PC-9 (cell line): Measurements from ENCODE around the gene SORCS2. TPM values are rescaled to one million over a fixed set of nuclear protein-coding genes. Genes with fewer than 3 reads are reported as not detected.

Source experiments
- BruUV-seq: library from RNA; stranded (reverse); fragments of 400-500 nt; replicated peaks from 2 replicates; lab custom pipeline; 2021; lab: Mats Ljungman, UMichigan
- CTCF ChIA-PET: fragments of 300-600 bp; sonication (Branson Sonifier 250); formaldehyde crosslinking; loops from one replicate; lab custom pipeline; 2022; ENCODE audit warnings: antibody characterized with exemption; lab: Charles Lee
- POLR2A ChIA-PET: fragments of 300-600 bp; sonication (Branson Sonifier 250); formaldehyde crosslinking; loops from one replicate; lab custom pipeline; 2022; ENCODE audit warnings: antibody characterized with exemption; ENCODE audit not compliant: unreplicated experiment; lab: Charles Lee
- DNase-seq, 2 experiments: peaks; one replicate each; pipeline versions ENCODE4 v3.0.0 to v3.0.0-alpha.2; 2015 to 2022; ENCODE audit warnings: mixed read lengths in 1 of 2
- H2AFZ ChIP-seq: fragments of 200-600 bp; sonication (generic); 2 replicates; pipeline ENCODE4 v1.8.1; 2017; ENCODE audit warnings: antibody characterized with exemption
- H3F3A ChIP-seq: fragments of 200-600 bp; sonication (generic); 2 replicates; pipeline ENCODE4 v1.8.1; 2017; ENCODE audit warnings: antibody characterized with exemption, mild to moderate bottlenecking, low read depth; ENCODE audit not compliant: insufficient read depth
- H3K27ac ChIP-seq: fragments of 200-600 bp; sonication (generic); 2 replicates; pipeline ENCODE4 v1.6.1; 2016; ENCODE audit warnings: mixed run types
- H3K27me3 ChIP-seq: fragments of 200-600 bp; sonication (generic); 2 replicates; pipeline ENCODE4 v1.6.1; 2016; ENCODE audit warnings: low read depth, mixed run types; ENCODE audit not compliant: insufficient read depth
- H3K36me3 ChIP-seq: fragments of 200-600 bp; sonication (generic); 2 replicates; pipeline ENCODE4 v1.6.1; 2016; ENCODE audit warnings: low read depth, mixed run types
- H3K4me1 ChIP-seq: fragments of 200-600 bp; sonication (generic); replicated peaks from 2 replicates; pipeline ENCODE4 v1.6.1; 2016; ENCODE audit warnings: mixed run types; ENCODE audit not compliant: insufficient read depth
- H3K4me2 ChIP-seq: fragments of 200-600 bp; sonication (generic); 2 replicates; pipeline ENCODE4 v1.6.1; 2017; ENCODE audit warnings: mixed run types
- H3K4me3 ChIP-seq: fragments of 200-600 bp; sonication (generic); 2 replicates; pipeline ENCODE4 v1.6.1; 2016; ENCODE audit warnings: mixed run types
- H3K79me2 ChIP-seq: fragments of 200-600 bp; sonication (generic); 2 replicates; pipeline ENCODE4 v1.6.1; 2017; ENCODE audit warnings: low read depth, mixed run types
- H3K9me2 ChIP-seq: fragments of 200-600 bp; sonication (generic); 2 replicates; pipeline ENCODE4 v1.8.1; 2017; ENCODE audit warnings: mild to moderate bottlenecking; ENCODE audit not compliant: insufficient read depth
- H3K9me3 ChIP-seq: fragments of 200-600 bp; sonication (generic); 2 replicates; pipeline ENCODE4 v1.8.1; 2016; ENCODE audit warnings: low read depth; ENCODE audit not compliant: insufficient read depth
- H4K20me1 ChIP-seq: fragments of 200-600 bp; sonication (generic); 2 replicates; pipeline ENCODE4 v1.8.1; 2017; ENCODE audit not compliant: insufficient read depth
- EZH2 ChIP-seq: fragments of 200-600 bp; sonication (generic); IDR thresholded peaks from 2 replicates; pipeline ENCODE4 v1.8.0; 2017; ENCODE audit warnings: antibody characterized with exemption, low read depth
- intact Hi-C: fragments of 100-400 bp; cut with micrococcal nuclease; formaldehyde crosslinking; loops from one replicate; pipeline ENCODE4 v1.10.0; 2022; ENCODE audit not compliant: unreplicated experiment
- total RNA-seq: library from RNA; stranded (reverse); gene quantifications from 2 replicates; pipeline ENCODE4 v1.2.3, GENCODE V29; 2021
- TF ChIP-seq, protein P1 (sequence below): fragments of 200-600 bp; sonication (generic); conservative IDR thresholded peaks from 2 replicates; pipeline ENCODE4 v1.6.1; 2017; ENCODE audit warnings: mixed run types, antibody characterized with exemption, mild to moderate bottlenecking, moderate library complexity

The SORCS2 gene
- total RNA-seq, 1 experiment from 2014 or later: 25.8 TPM

- DNase-seq: no peak
- TF ChIP-seq EZH2: no peak
- TF ChIP-seq, protein P1, sequence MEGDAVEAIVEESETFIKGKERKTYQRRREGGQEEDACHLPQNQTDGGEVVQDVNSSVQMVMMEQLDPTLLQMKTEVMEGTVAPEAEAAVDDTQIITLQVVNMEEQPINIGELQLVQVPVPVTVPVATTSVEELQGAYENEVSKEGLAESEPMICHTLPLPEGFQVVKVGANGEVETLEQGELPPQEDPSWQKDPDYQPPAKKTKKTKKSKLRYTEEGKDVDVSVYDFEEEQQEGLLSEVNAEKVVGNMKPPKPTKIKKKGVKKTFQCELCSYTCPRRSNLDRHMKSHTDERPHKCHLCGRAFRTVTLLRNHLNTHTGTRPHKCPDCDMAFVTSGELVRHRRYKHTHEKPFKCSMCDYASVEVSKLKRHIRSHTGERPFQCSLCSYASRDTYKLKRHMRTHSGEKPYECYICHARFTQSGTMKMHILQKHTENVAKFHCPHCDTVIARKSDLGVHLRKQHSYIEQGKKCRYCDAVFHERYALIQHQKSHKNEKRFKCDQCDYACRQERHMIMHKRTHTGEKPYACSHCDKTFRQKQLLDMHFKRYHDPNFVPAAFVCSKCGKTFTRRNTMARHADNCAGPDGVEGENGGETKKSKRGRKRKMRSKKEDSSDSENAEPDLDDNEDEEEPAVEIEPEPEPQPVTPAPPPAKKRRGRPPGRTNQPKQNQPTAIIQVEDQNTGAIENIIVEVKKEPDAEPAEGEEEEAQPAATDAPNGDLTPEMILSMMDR: no peak
- H2AFZ ChIP-seq: no peak overlapping the region
- H3K9me3 ChIP-seq: no peaks in the 10 kb centered on the region
- H3K27ac ChIP-seq: no peak overlapping the region
- H3K9me2 ChIP-seq: no peaks in the 10 kb centered on the region
- H3F3A ChIP-seq: peaks cover 29% of the 10 kb centered on the region
- H3K79me2 ChIP-seq: no peaks in the 10 kb centered on the region
- CTCF ChIA-PET: no interaction called here
- intact Hi-C loops: no loop called here
- no peak overlapping the region for H3K4me2 ChIP-seq
- H4K20me1 ChIP-seq: no peaks in the 10 kb centered on the region
- no TSS peak for BruUV-seq
- H3K4me3 ChIP-seq: no peak overlapping the region
- H3K4me1 ChIP-seq: peaks cover 29% of the 10 kb centered on the region
- H3K36me3 ChIP-seq: no peaks in the 10 kb centered on the region
- H3K27me3 ChIP-seq: no peaks in the 10 kb centered on the region
- POLR2A ChIA-PET: no interaction called here
Observed at GRCh38 chr4:7746351-7747061, 554.2 kb downstream of the SORCS2 start.

DNA sequence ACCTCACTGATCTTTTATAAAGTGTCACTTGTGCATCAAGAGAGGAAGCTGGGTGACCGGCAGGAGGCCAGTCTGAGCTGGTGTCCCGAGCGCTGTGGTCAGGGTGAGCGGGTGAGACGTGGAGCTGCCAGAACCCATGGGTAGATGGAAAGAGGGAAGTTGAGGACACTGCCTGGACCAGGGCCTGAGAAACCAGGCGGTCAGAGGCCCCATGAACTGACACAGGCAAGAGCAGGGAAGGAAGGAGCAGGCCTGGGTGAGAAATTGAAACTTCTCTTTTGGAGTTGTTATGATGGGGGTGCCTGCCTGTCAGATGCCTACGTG is 554.7 kb downstream of the SORCS2 start:
- no TSS peak for BruUV-seq
- Histone ChIP-seq H4K20me1 (no peaks in the 10 kb centered on the region), H3K4me3 (no peak overlapping the region), H2AFZ (no peak overlapping the region), H3K27me3 (no peaks in the 10 kb centered on the region), H3F3A (peaks cover 29% of the 10 kb centered on the region), H3K27ac (no peak overlapping the region), H3K4me1 (peaks cover 29% of the 10 kb centered on the region), H3K9me3 (no peaks in the 10 kb centered on the region), H3K79me2 (no peaks in the 10 kb centered on the region), H3K9me2 (no peaks in the 10 kb centered on the region), H3K4me2 (no peak overlapping the region), H3K36me3 (no peaks in the 10 kb centered on the region)
- CTCF ChIA-PET: no interaction called here
- no peak for DNase-seq
- TF ChIP-seq, protein P1: no peak
- TF ChIP-seq EZH2: no peak
- POLR2A ChIA-PET: no interaction called here
- intact Hi-C loops: no loop called here

DNA sequence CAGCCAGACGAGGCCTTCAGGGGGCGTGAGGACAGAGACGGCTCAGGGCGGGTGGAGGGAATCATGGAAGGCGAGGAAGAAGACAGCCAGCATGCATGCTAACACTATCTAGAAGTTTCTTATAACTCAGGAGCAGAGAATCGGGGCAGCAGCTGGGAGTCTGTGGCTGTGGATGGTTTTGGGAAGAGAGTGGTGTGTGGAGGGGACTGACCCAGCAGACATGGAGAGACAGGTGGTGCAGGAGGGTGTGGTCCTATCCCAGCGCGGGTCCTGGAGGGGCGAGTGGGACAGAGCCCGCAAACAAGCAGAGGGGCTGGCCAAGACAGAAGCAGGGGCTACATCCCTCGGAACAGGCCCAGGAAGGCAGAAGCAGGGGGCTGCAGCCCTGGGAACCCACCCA is 555.2 kb downstream of the SORCS2 start:
- H3K9me2 ChIP-seq: no peaks in the 10 kb centered on the region
- TF ChIP-seq, protein P1: no peak
- TF ChIP-seq EZH2: no peak
- no peak overlapping the region for H3K4me2 ChIP-seq
- ChIA-PET CTCF (no interaction called here), POLR2A (no interaction called here)
- H3K9me3 ChIP-seq: no peaks in the 10 kb centered on the region
- peaks cover 29% of the 10 kb centered on the region for H3F3A ChIP-seq
- intact Hi-C loops: no loop called here
- no peak overlapping the region for H2AFZ ChIP-seq
- H3K27me3 ChIP-seq: no peaks in the 10 kb centered on the region
- no peaks in the 10 kb centered on the region for H4K20me1 ChIP-seq
- H3K27ac ChIP-seq: no peak overlapping the region
- no peaks in the 10 kb centered on the region for H3K36me3 ChIP-seq
- no TSS peak for BruUV-seq
- H3K4me3 ChIP-seq: no peak overlapping the region
- peaks cover 34% of the 10 kb centered on the region for H3K4me1 ChIP-seq
- no peak for DNase-seq
- peaks cover 3% of the 10 kb centered on the region; the same call in 1 of the 2 replicates for H3K79me2 ChIP-seq
